GM12801 (cell line): Measurements from ENCODE around the gene CXCL11.

Experiments used
- TF ChIP-seq, protein P1 (sequence below): IDR thresholded peaks from one replicate; pipeline ENCODE4 v1.5.1; 2011; ENCODE audit warnings: control low read depth; ENCODE audit not compliant: insufficient read length; ENCODE audit errors: extremely low read depth

CXCL11 gene

DNA sequence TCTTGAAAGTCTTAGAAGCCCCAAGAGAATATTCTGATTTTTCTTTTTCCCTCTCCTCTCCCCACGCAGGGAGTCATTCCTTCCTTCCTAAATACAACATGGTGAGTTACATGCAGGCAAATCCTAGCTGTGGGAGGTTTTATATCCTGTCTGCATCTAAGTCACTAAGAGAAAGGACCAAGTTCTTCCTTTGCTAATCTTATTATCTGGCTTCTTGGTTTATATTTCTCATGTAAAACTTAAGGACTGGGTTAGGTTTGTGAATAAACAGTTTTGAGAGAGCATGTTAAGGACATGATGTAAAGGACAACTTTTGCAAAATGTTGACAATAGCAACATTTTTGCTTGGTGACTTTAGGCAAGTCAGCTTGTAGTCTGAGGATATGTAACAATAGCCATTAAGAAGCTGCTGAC lies 23.5 kb downstream of the CXCL11 start:
- TF ChIP-seq, protein P1, sequence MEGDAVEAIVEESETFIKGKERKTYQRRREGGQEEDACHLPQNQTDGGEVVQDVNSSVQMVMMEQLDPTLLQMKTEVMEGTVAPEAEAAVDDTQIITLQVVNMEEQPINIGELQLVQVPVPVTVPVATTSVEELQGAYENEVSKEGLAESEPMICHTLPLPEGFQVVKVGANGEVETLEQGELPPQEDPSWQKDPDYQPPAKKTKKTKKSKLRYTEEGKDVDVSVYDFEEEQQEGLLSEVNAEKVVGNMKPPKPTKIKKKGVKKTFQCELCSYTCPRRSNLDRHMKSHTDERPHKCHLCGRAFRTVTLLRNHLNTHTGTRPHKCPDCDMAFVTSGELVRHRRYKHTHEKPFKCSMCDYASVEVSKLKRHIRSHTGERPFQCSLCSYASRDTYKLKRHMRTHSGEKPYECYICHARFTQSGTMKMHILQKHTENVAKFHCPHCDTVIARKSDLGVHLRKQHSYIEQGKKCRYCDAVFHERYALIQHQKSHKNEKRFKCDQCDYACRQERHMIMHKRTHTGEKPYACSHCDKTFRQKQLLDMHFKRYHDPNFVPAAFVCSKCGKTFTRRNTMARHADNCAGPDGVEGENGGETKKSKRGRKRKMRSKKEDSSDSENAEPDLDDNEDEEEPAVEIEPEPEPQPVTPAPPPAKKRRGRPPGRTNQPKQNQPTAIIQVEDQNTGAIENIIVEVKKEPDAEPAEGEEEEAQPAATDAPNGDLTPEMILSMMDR = no peak

DNA sequence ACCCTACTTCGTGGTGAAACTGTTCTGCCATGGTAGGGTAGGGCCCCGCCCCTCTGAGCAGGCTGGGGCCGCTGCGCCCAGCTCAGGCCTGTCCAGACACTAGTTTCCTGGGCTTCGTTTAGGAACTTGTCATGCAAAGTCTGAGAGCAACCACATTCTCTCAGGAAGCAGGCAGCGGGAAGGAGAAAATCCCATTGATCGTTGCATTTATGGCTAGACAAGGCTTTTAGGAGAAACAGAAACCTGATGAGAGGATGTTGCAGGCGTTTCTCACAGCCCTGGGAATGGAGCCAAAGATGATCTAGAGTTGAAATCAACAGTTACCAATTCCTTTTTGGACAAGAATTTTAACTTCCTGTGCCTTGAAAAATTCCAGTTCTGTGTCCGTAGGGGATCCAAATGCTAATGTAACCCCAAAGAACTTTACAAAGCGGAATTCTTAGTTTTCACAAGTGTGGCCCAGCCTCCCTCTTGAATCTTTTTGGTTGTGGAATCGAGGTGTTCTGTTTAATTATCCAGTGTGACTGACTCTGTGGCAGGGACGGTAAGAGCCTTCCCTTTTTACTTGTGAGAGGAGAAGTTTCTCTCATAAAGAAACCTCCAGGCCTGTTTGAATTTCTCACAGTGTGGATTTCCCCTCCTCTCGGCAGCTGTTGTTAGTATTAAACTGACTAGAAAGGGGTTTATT lies 24.0 kb downstream of the CXCL11 start:
- TF ChIP-seq, protein P1 = no peak

DNA sequence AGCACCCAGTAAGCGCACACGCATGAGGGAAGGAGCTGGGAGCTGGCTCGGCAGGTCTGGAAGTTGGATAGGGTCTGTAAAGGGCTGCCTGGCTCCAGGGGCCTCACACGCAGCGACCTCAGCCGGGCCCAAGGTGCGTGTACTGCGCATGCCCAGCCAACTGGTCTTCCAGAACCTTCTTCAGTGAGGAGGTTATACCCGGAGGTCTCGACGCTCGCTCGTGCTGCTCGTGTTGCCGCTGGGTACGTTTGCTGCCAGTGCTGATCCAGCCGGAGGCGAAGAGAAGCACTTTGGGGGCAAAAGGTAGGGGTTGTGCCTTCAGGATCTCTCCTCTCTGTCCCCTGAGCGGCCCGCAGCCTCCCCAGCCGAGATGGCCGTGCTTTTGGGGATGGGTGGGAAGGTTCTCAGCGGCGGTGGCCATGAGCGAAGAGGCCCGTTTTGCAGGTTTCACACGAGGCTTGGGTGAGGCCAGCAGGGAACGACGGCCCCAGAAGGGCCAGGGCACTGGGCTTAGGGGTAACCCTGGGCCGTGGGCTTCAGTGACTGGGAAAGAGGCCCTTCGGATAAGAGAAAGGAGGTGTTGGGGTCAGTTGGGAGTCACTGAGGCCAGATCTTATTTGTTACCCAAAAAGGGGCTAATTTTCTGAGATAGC lies 24.7 kb downstream of the CXCL11 start:
- TF ChIP-seq, protein P1 = no peak

DNA sequence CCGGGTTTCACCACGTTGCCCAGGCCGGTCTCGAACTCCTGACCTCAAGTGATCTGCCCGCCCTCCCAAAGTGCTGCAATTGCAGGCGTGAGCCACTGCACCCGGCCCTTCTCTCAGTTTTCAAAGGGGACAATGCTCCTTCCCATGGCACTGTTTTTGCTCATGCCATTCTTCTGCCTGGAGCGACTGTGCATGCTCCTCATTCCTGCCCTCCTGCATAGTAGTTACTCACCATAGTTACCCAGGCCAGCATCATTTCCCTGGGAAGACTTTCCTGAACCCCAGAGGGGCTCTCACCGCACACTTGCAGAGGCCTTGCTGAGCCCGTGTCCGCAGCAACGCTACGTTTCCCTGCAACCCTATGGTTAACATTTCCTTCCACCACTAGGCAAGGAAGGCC lies 25.3 kb downstream of the CXCL11 start:
- TF ChIP-seq, protein P1 = no peak

DNA sequence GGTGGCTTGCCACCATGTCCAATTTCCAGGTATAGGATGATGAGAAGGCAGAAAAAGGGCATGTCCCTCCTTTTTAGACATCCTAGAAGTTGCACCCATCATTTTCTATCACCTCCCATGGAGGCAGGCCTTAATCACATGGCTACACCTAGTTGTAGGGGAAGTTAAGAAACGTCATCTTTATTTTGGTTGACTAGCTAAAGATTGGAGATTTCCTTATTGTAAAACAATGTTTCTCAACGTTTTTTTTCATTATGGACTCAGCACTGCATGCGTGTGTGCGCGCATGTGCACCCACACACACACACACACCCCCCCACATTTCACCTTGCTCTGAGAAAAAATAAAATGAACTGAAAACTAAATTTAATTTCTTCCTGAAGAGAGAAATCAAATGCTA lies 26.6 kb downstream of the CXCL11 start:
- TF ChIP-seq, protein P1 = no peak

DNA sequence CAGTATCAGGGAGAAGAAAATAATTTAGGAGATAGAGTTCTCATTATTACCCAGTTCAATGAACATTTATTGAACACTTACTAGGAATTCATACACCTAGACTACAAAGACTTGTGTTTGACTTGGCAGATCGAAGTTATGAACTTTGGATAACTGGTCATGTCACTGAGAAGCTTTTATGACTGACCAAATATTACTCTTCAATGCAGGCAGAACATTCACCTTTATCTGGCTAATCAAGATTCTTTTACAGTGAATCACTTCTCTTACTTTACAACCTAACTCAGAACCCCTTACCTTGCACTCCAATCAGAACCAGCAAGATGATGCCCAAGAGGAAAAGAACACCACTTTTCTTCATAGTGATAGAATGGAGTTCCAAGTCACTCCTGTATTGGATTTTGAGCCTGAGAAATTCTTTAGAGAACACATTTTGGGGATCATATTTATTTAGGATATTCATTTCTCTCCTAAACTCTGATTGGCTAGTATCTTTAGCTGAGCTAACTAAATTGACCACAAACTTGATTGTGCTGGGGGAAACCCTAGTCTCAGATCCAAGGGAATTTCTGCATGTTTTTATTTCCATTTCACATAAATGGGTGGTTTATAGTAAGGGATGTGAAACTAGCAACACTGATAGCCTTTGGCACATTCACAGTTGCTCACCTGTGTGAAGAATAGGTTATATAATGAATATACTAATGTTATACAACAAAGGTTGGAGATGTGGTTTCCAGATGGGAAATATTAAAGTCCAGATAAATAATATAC lies 28.6 kb downstream of the CXCL11 start, which contains the start of gene CXCL9:
Gene CXCL9, minus strand, starts transcription at position 421 of the 774 bp plus-strand sequence. Its CDS starts 60 bp downstream, at position 361.
- TF ChIP-seq, protein P1 = no peak

DNA sequence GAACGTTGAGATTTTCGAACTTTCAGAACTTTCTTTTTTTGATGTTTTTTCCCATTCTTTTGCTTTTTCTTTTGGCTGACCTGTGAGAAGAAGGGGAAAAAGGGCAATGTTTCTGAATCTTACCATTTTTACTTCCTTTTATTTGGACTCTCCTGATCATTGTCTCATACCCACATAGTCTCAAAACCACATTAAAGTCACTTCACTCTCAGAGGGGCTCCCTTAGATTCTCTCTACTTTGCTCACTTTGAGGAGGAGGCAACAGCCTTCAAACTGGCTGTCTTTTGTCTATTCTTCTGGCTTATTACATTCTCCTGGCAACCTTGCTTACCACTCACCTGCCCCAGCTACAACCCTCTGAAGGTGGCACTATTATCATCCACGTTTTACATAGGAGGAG lies 32.2 kb downstream of the CXCL11 start:
- TF ChIP-seq, protein P1 = no peak
